Posterior cingulate gyrus (tissue), 11 donors: ENCODE data around the gene TRAF3.
"Not testable (repeated sequence)": the region's sequence is repeated elsewhere in the genome, so short reads cannot be mapped to it uniquely, and the experiment has no call there.

Experiments used
- DNase-seq, 10 donors: peaks; one replicate each; pipeline versions ENCODE4 v3.0.0 to v3.0.0-alpha.2; 2020 to 2021; ENCODE audit warnings: mixed read lengths in 3 of 10
- intact Hi-C: fragments of 100-400 bp; cut with DNase I; formaldehyde crosslinking; loops from one replicate; pipeline ENCODE4 v1.15.1; 2023

The TRAF3 gene

DNA sequence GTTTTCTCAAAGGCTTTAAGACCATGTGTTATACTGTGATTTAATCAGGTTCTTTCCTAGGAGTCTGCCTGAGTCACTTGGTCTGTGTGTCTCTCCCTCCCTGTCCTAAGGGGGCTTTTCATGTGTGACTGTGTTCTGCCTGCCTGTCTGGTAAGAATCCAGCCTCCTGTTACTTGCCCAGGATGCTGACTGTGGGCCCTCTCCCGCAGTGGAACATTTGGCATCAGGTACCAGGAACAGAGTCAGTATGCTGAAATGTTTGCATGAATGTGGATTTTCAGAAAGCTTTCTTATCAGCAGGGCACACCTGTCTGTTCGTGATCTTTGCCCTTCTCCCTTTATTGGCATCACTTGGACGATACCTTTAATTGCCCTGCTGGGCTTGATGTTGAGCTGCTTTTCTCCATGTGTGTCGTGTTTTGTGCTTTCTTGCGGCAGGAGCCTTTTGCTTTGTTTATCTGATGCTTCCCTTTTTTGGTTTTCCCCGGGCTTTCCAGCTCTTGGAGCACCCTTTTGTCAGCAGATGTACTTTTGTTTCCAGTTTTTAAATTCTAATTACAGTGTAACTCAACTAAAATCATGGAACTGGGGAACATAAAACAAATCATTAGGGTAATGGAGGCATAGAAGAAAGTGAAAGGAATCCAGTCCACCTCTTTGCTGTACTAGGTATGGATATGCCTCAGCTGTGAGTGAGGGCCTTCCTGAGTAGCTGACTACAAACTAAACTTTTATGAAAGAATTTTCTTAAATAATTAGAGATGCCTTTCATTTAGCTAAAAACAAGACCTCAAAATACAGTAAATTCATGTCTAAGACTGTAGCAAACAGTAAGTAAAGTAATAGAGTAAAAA lies 72.5 kb downstream of the TRAF3 start:
- intact Hi-C loops, result no loop called here
- DNase-seq, result no peak

- no peak for DNase-seq
- intact Hi-C loops, result no loop called here
These were observed 76.4 kb downstream of the TRAF3 start for GRCh38 chr14:102853648-102854047.

- no peak for DNase-seq
- intact Hi-C loops, result no loop called here
These were observed 76.9 kb downstream of the TRAF3 start for GRCh38 chr14:102854091-102854703.

DNA sequence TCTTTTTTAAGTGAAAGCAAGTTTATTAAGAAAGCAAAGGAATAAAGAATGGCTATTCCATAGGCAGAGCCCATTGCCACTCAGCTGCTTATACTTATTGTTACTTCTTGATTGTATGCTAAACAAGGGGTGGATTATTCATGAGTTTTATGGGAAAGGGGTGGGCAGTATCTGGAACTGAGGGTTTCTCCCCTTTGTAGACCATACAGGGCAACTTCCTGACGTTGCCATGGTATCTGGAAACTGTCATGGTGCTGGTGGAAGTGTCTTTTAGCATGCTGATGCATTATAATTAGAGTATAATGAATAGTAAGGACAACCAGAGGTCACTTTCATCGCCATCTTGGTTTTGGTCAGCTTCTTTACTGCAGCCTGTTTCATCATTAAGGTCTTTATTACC lies 78.9 kb downstream of the TRAF3 start:
- DNase-seq, result no peak
- intact Hi-C loops, result no loop called here

GRCh38 chr14:102857444-102857843 lies 80.2 kb downstream of the TRAF3 start:
- intact Hi-C loops, result no loop called here
- no peak for DNase-seq

- intact Hi-C loops, result no loop called here
- DNase-seq, result no peak
These were observed 82.7 kb downstream of the TRAF3 start for GRCh38 chr14:102859911-102860310.

DNA sequence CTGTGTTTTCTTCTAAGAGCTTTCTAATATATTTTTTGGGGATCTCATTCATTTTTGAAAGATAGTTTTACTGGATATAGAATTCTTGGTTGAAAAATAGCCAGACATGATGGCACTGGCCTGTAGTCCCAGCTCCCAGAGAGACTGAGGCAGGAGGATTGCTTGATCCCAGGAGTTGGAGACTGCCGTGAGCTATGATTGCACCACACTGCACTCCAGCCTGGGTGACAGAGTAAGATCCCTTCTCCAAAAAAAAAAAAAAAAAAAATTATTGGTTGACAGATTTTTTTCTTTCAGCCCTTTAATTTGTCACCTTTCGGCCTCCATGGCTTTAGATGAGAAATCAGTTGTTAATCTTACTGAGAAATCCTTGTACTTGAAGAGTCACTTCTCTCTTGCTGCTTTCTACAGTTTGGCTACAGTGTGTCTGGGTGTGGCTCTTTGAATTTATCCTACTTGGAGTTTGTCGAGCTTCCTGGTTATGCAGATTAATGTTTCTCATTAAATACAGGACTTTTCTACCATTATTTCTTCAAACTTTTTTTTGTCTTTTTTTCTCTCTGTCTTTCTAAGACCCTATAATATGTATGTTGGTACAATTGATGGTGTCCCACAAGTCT lies 85.0 kb downstream of the TRAF3 start:
- no peak for DNase-seq
- intact Hi-C loops, result no loop called here

DNA sequence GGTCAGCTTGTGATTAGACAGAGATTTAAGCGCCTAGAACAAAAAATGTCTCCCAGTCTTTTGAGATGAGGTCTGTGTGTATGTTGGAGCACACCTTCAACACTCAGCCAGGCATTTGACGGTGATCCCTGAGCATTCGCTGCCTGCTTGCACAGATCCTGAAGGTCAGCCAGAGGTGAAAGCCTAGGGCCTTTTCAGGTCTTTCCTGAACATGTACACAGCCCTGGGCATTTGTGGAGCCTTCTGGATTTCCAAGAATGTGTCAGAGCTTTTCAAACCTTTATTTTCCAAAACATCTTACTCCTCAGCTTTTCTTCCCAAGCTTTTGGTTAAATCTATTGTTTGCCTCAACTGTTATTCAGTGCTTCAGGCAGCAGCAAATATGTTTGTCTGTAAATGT lies 86.1 kb downstream of the TRAF3 start:
- intact Hi-C loops, result no loop called here
- DNase-seq, result no peak

DNA sequence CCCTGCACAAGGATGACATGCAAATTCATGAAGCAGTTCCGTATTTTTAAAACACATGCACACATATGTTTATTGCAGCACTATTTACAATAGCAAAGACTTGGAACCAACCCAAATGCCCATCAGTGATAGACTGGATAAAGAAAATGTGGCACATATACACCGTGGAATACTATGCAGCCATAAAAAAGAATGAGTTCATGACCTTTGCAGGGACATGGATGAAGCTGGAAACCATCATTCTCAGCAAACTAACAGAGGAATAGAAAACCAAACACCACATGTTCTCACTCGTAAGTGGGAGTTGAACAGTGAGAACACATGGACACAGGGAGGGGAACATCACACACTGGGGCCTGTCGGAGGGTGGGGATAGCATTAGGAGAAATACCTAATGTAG lies 88.7 kb downstream of the TRAF3 start:
- DNase-seq, intact Hi-C loops: not testable (repeated sequence)

DNA sequence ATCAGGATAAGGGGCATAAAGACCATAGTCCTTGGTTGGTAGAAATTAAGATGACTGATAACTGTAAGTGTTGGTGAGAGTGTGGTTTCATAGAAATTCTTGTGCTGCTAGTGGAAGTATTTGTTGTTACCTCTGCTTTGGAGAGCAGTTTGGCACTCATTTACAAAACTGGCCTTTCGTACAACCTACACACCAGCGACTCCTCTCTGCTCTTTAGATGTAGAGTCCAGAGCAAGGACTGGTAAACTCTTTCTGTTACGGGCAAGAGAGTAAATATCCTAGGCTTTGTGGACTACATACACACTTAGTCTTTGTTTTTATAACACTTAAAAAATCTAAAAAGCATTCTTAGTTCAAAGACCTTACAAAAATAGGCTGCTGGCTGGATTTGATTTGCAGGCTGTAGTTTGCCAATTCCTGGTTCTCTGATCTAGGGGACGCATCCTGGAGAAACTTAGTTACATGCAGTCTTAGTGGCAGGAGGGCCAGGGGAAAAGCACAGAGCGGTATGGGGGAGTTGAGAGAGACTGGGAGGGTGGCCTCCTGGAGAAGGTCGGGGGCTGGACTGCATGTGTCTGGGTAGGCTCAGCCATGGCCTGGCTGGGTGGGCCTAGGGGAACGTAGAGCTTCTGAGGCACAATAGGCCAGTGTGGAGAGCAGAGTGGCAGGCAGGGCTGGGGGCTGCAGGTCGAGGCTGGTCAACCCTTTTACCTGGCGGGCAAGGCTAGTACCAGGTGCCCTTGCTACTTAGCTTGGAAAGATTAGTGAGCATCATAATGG lies 89.9 kb downstream of the TRAF3 start:
- intact Hi-C loops, result no loop called here
- no peak for DNase-seq

DNA sequence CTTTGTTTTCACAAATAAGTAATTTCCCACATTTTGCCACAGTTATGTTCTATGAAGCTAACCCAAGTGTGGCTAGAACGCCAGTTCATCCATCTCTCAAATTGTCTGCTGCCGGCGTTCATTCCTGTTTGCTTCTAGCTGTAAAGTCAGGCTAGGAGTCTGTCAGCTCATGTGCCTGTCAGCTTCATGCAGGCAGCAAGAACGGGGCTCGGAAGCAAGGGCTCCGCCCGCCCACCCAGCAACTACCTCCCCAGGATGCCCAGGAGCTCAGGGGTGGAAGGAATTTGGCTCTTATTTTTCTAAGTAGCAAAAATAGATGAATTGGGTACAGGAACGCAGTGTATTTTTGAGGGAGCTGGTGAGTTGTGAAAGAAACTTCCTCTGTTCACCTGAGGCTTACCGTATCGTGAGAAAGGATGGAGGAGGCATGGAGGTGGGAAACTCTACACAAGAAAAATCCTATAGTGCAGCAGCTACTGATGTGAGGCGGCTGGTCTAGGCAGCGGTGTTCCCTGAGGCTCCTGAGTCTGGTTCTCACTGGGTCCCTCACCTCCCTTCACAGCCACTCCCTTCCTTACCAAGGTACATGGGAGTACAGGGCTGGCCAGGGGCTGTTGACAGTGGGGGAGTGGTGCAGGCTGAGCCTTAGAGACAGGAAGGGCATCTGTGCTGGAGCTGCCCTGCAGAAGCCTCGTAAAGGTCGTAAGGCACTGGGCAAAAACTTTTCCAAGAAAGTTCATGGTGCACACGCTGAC lies 90.8 kb downstream of the TRAF3 start:
- no peak for DNase-seq
- intact Hi-C loops, result no loop called here

- intact Hi-C loops, result no loop called here
- DNase-seq, result no peak
These were observed 91.8 kb downstream of the TRAF3 start for GRCh38 chr14:102868956-102869547.

DNA sequence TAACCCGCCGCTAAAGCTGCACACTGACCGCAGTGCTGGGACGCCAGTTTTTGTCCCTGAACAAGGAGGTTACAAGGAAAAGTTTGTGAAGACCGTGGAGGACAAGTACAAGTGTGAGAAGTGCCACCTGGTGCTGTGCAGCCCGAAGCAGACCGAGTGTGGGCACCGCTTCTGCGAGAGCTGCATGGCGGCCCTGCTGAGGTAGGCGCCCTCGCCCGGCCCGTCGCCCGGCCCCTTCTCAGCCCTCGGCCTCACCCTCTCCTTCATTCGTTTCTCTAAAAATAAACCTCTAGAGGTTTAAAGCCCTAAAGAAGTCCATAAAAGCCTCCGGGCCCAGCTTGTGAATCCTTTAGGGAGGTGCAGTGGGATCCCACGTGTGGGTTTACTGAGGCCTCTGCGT lies 93.0 kb downstream of the TRAF3 start:
- DNase-seq, result no peak
- intact Hi-C loops, result no loop called here

- intact Hi-C loops, result no loop called here
- DNase-seq, result no peak
These were observed 94.0 kb downstream of the TRAF3 start for GRCh38 chr14:102870994-102871831.

DNA sequence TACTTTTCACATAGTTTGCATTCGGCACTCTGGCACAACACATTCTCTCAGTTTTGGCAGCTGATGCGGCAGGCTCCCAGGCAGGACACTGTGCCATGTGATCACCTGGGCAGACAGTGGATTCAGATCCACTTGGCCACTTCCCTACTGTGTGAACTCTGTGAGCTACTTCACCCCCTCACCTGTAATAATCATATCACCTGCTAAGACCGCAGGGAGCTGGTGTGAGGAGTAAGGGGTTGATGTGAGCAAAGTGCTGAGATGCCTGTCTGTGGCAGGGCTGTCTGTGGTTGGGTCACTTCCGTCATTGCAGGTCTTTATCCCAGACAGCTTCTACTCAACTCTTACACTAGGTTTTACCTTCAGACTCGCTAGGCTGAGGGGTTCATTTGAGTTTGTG lies 94.8 kb downstream of the TRAF3 start:
- intact Hi-C loops, result no loop called here
- no peak for DNase-seq

DNA sequence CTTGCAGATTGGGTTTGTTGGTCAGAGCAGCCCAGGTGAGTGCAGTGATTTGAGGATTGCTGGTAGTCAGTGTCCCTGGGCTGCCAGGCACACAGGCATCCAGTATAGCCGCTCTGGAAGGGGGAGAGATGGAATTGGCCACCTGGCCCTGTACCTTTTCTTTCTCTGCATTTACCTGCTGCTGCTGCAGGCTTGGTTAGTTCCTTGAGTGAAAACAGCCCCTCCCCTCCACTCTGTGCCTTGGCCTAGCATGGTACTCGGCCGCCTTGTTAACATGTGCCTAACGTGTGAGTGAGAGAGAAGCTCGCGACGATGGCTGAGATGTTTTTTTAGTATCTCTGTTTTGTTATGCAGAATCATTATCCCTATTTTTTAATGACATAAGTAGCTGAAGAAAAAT lies 95.9 kb downstream of the TRAF3 start:
- intact Hi-C loops, result no loop called here
- DNase-seq, result no peak

DNA sequence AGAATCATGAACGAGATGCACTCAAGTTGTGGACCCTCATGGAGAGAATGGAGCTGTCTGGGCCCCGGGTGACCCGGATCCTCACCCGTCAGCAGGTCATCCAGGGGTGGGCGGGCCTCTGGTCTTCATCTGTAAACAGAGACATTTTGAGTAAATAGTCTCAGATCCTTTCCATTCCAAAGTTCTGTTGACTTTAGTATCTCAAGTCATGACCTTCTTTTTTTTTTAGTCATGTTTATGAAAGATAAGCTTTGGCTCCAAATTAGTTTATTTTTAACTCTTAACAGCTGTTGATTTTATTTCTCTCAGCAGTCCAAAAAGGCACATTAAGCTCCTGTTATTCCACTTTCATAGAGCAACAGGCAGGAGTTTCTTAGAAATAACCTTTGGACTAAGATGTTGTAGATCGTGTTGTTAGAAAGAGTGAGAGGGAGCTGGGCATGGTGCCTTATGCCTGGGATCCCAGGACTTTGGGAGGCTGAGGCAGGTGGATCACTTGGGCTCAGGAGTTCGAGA lies 96.4 kb downstream of the TRAF3 start:
- no peak for DNase-seq
- intact Hi-C loops, result no loop called here

GRCh38 chr14:102875652-102876051 lies 98.4 kb downstream of the TRAF3 start:
- intact Hi-C loops, result no loop called here

GRCh38 chr14:102877511-102877910 lies 100.3 kb downstream of the TRAF3 start:
- intact Hi-C loops, DNase-seq: not testable (repeated sequence)

More at GRCh38 chr14:102875652-102876051, 98.4 kb downstream of the TRAF3 start:
- DNase-seq, result no peak
